IPS-18c (cell line): ENCODE results near the gene CCSER2.

Experiments used
- H3K4me3 ChIP-seq: 2 replicates; pipeline ENCODE4 v1.7.0; 2013; ENCODE audit warnings: low read depth, mild to moderate bottlenecking, low read length, moderate library complexity; ENCODE audit not compliant: insufficient read depth
- H3K9me3 ChIP-seq: one replicate; pipeline ENCODE4 v1.6.1; 2013; ENCODE audit warnings: mild to moderate bottlenecking, low read length, moderate library complexity; ENCODE audit not compliant: control insufficient read depth, insufficient read depth

CCSER2 gene

GRCh38 chr10:84358743-84359142 lies 30.4 kb downstream of the CCSER2 start:
- Histone ChIP-seq H3K4me3 (no peak overlapping the region), H3K9me3 (no peaks in the 10 kb centered on the region)

- H3K4me3 ChIP-seq = no peak overlapping the region
- no peaks in the 10 kb centered on the region for H3K9me3 ChIP-seq
These were observed 32.4 kb downstream of the CCSER2 start for GRCh38 chr10:84360637-84361365.

GRCh38 chr10:84365335-84365881 lies 37.0 kb downstream of the CCSER2 start:
- Histone ChIP-seq H3K9me3 (no peaks in the 10 kb centered on the region), H3K4me3 (no peak overlapping the region)

GRCh38 chr10:84366041-84366440 lies 37.7 kb downstream of the CCSER2 start:
- H3K9me3 ChIP-seq = no peaks in the 10 kb centered on the region
- no peak overlapping the region for H3K4me3 ChIP-seq

- Histone ChIP-seq H3K9me3 (no peaks in the 10 kb centered on the region), H3K4me3 (no peak overlapping the region)
These were observed 38.9 kb downstream of the CCSER2 start for GRCh38 chr10:84367256-84367655.

- Histone ChIP-seq H3K4me3 (no peak overlapping the region), H3K9me3 (no peaks in the 10 kb centered on the region)
These were observed 40.4 kb downstream of the CCSER2 start for GRCh38 chr10:84368828-84369227.

GRCh38 chr10:84370283-84370682 lies 41.9 kb downstream of the CCSER2 start:
- no peak overlapping the region for H3K4me3 ChIP-seq
- no peaks in the 10 kb centered on the region for H3K9me3 ChIP-seq

GRCh38 chr10:84371944-84372343 lies 43.6 kb downstream of the CCSER2 start:
- Histone ChIP-seq H3K4me3 (no peak overlapping the region), H3K9me3 (no peaks in the 10 kb centered on the region)

- H3K4me3 ChIP-seq = no peak overlapping the region
These were observed 44.6 kb downstream of the CCSER2 start for GRCh38 chr10:84373000-84373399.

GRCh38 chr10:84374455-84374854 lies 46.1 kb downstream of the CCSER2 start:
- Histone ChIP-seq H3K4me3 (no peak overlapping the region), H3K9me3 (no peaks in the 10 kb centered on the region)

More at GRCh38 chr10:84373000-84373399, 44.6 kb downstream of the CCSER2 start:
- no peaks in the 10 kb centered on the region for H3K9me3 ChIP-seq

- Histone ChIP-seq H3K9me3 (no peaks in the 10 kb centered on the region), H3K4me3 (no peak overlapping the region)
These were observed 46.6 kb downstream of the CCSER2 start for GRCh38 chr10:84375011-84375410.

- Histone ChIP-seq H3K4me3 (no peak overlapping the region), H3K9me3 (no peaks in the 10 kb centered on the region)
These were observed 47.5 kb downstream of the CCSER2 start for GRCh38 chr10:84375881-84376280.

GRCh38 chr10:84388148-84388547 lies 59.8 kb downstream of the CCSER2 start:
- no peaks in the 10 kb centered on the region for H3K9me3 ChIP-seq
- H3K4me3 ChIP-seq = no peak overlapping the region

- H3K9me3 ChIP-seq = no peaks in the 10 kb centered on the region
- H3K4me3 ChIP-seq = no peak overlapping the region
These were observed 62.0 kb downstream of the CCSER2 start for GRCh38 chr10:84390364-84390763.

- no peak overlapping the region for H3K4me3 ChIP-seq
- H3K9me3 ChIP-seq = no peaks in the 10 kb centered on the region
These were observed 62.9 kb downstream of the CCSER2 start for GRCh38 chr10:84391326-84391725.

- no peaks in the 10 kb centered on the region for H3K9me3 ChIP-seq
- no peak overlapping the region for H3K4me3 ChIP-seq
These were observed 63.8 kb downstream of the CCSER2 start for GRCh38 chr10:84392181-84392580.

GRCh38 chr10:84395581-84395980 lies 67.2 kb downstream of the CCSER2 start:
- no peak overlapping the region for H3K4me3 ChIP-seq
- H3K9me3 ChIP-seq = no peaks in the 10 kb centered on the region

GRCh38 chr10:84397735-84398144 lies 69.4 kb downstream of the CCSER2 start:
- Histone ChIP-seq H3K4me3 (no peak overlapping the region), H3K9me3 (no peaks in the 10 kb centered on the region)

GRCh38 chr10:84398696-84399095 lies 70.3 kb downstream of the CCSER2 start:
- H3K4me3 ChIP-seq = no peak overlapping the region
- no peaks in the 10 kb centered on the region for H3K9me3 ChIP-seq
